SK-N-SH treated with all-trans-retinoic acid at 6 μM for 48 hours (cell line): Measurements from ENCODE around the gene SLC12A7.

ENCODE experiments used
- ISL1 ChIP-seq: fragments of 250-450 bp; sonication (Bioruptor Pico); IDR thresholded peaks from 2 replicates; pipeline ENCODE4 v2.1.2; 2022; ENCODE audit warnings: mild to moderate bottlenecking, moderate library complexity
- RARB ChIP-seq: fragments of 250-450 bp; sonication (Bioruptor Pico); IDR thresholded peaks from 2 replicates; pipeline ENCODE4 v1.8.0; 2021; ENCODE audit warnings: mild to moderate bottlenecking, moderate library complexity
- ZC3H10 ChIP-seq: fragments of 250-450 bp; sonication (Bioruptor Pico); IDR thresholded peaks from 2 replicates; pipeline ENCODE4 v1.5.1; 2021; ENCODE audit warnings: mild to moderate bottlenecking, moderate library complexity
- ZFP3 ChIP-seq: fragments of 250-450 bp; sonication (Bioruptor Pico); IDR thresholded peaks from 2 replicates; pipeline ENCODE4 v1.5.0; 2020; ENCODE audit warnings: mild to moderate bottlenecking, moderate library complexity

DNA sequence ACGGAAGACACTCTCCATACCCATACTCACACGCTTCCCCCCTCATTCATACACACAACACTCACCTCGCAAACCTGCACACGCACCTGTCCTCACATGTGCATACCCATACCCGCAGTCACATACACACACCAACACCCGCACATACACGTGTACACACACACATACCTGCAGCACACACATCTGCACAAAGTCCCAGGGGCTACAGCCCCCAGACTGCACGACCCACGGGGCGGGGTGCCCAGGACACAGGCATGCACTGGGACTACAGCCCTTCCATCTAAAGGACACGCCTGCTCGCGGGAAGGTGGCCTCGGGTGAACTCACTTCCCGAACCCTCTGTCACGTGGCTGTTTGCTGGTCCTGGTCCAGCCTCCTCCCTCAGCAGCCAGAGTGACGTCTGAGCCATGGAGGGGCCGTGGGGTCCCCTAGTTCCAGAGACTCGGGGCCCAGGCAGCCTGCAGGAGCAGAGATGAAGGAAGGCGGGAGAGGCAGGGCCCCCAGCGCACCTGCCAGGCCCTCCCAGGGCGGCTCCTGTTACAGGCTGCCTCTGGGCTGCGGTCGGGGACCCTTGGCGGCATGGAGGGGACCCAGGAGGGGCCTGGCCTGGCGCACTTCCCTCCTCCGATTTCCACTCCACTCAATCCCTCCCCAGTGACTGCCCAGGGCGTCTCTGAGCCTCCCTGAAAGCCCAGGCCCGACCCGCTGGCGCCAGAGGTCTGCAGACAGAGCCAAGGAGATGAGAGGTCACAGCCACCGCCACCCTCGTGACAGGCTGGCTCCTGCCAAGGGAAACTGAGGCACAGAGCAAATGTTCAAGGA, 8.1 kb downstream of the SLC12A7 start:
- TF ChIP-seq ISL1 (no peak), RARB (no peak), ZC3H10 (CRISPR knock-in tag) (no peak), ZFP3 (CRISPR knock-in tag) (no peak)
